HFFc6 (cell line): ENCODE results near the gene GRIN3B. TPM values are rescaled to one million over a fixed set of nuclear protein-coding genes. Genes with fewer than 3 reads are reported as not detected.
A peak's percentile ranks its signal among the peaks of the same experiment; 100 is the strongest.

ENCODE experiments used
- DNase-seq: peaks from one replicate; pipeline ENCODE4 v3.0.0-alpha.2; 2018
- H3K27ac Mint-ChIP-seq: 2 replicates; pipeline ENCODE4 v1.8.0; 2020; ENCODE audit warnings: mild to moderate bottlenecking, mixed read lengths
- H3K27me3 Mint-ChIP-seq: 2 replicates; pipeline ENCODE4 v1.8.0; 2021; ENCODE audit warnings: mild to moderate bottlenecking, moderate library complexity, mixed read lengths; ENCODE audit not compliant: insufficient read depth
- H3K36me3 Mint-ChIP-seq: 2 replicates; pipeline ENCODE4 v1.8.0; 2021; ENCODE audit warnings: low read depth, mixed read lengths
- H3K4me1 Mint-ChIP-seq: 2 replicates; pipeline ENCODE4 v1.8.0; 2020; ENCODE audit warnings: low read depth, mixed read lengths
- H3K4me3 Mint-ChIP-seq: 2 replicates; pipeline ENCODE4 v1.8.0; 2020; ENCODE audit warnings: mild to moderate bottlenecking, moderate library complexity, mixed read lengths
- H3K9me3 Mint-ChIP-seq: 2 replicates; pipeline ENCODE4 v1.8.0; 2020; ENCODE audit warnings: mild to moderate bottlenecking, mixed read lengths
- total RNA-seq, 6 experiments: library from RNA; stranded (reverse); fragmentation: NEBNext Ultra II Directional; extraction: Animal tissue kit (Norgen Biotek cat#: 25700); gene quantifications; 2 replicates in 1 of 6; 3 replicates in 5 of 6; pipeline ENCODE4 v1.2.3, GENCODE V29; 2021
- TF ChIP-seq, protein P1 (sequence below): fragments of 200-600 bp; sonication (generic); IDR thresholded peaks from 2 replicates; pipeline ENCODE4 v1.5.0; 2021; ENCODE audit warnings: antibody characterized with exemption, mild to moderate bottlenecking

GRIN3B gene
- total RNA-seq, 6 experiments from 2014 or later: 0.34 to 0.66 (median 0.41) TPM

DNA sequence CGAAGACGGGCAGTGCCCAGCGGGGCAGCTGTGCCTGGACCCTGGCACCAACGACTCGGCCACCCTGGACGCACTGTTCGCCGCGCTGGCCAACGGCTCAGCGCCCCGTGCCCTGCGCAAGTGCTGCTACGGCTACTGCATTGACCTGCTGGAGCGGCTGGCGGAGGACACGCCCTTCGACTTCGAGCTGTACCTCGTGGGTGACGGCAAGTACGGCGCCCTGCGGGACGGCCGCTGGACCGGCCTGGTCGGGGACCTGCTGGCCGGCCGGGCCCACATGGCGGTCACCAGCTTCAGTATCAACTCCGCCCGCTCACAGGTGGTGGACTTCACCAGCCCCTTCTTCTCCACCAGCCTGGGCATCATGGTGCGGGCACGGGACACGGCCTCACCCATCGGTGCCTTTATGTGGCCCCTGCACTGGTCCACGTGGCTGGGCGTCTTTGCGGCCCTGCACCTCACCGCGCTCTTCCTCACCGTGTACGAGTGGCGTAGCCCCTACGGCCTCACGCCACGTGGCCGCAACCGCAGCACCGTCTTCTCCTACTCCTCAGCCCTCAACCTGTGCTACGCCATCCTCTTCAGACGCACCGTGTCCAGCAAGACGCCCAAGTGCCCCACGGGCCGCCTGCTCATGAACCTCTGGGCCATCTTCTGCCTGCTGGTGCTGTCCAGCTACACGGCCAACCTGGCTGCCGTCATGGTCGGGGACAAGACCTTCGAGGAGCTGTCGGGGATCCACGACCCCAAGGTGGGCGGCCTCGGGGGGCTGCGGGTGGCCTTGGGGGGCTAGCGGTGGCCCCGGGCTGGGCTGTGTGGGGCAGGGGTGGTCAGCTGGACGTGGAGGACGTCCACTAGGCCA lies 4.8 kb downstream of the GRIN3B start:
- TF ChIP-seq, protein P1, sequence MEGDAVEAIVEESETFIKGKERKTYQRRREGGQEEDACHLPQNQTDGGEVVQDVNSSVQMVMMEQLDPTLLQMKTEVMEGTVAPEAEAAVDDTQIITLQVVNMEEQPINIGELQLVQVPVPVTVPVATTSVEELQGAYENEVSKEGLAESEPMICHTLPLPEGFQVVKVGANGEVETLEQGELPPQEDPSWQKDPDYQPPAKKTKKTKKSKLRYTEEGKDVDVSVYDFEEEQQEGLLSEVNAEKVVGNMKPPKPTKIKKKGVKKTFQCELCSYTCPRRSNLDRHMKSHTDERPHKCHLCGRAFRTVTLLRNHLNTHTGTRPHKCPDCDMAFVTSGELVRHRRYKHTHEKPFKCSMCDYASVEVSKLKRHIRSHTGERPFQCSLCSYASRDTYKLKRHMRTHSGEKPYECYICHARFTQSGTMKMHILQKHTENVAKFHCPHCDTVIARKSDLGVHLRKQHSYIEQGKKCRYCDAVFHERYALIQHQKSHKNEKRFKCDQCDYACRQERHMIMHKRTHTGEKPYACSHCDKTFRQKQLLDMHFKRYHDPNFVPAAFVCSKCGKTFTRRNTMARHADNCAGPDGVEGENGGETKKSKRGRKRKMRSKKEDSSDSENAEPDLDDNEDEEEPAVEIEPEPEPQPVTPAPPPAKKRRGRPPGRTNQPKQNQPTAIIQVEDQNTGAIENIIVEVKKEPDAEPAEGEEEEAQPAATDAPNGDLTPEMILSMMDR: no peak
- no peak for DNase-seq
- Mint-ChIP-seq H3K27me3 (peaks cover 5% of the 10 kb centered on the region), H3K9me3 (peaks cover 4% of the 10 kb centered on the region; the same call in 1 of the 2 replicates), H3K27ac (no peak overlapping the region), H3K36me3 (no peaks in the 10 kb centered on the region), H3K4me3 (no peak overlapping the region), H3K4me1 (peaks cover 4% of the 10 kb centered on the region; the same call in 1 of the 2 replicates)

DNA sequence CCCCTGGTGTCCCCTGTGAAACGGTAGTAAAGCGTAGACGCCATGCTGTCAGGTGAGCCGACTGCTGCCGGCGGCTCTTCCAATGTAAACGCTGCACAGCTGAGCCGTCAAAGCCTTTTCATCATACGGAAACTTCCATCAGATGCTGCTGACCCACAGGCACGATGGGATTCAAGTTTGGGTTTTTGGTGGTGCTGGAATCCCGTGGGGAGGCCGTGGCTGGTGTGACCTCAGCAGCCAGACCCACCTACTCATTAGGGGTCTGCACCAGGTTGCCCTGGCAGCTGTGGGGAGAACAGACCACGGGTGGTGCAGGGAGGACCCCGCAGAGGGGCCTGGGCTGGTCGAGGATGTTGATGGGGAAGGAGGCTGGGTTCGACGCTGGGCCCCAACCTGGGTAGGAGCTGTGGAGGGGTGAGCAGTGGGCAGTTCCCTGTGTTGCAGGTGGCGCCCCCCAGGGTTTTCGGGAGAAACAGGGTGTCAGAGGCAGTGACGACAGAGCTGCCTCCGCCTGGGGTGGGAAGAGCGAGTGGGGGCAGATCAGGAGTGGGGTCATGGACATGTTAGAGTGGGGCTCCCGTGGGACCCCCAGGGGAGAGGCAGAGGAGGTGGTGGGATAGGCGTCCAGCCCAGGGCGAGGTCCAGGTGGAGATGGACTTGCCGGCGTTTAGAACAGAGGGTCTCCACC lies 6.6 kb downstream of the GRIN3B start:
- no peak for DNase-seq
- Mint-ChIP-seq H3K27me3 (peaks cover 5% of the 10 kb centered on the region), H3K4me3 (no peak overlapping the region), H3K9me3 (peaks cover 4% of the 10 kb centered on the region; the same call in 1 of the 2 replicates), H3K36me3 (no peaks in the 10 kb centered on the region), H3K4me1 (peaks cover 5% of the 10 kb centered on the region; the same call in 1 of the 2 replicates), H3K27ac (no peak overlapping the region)
- TF ChIP-seq, protein P1: no peak; the same call in 1 of the 2 replicates

- no peak for DNase-seq
- Mint-ChIP-seq H3K36me3 (no peaks in the 10 kb centered on the region), H3K4me1 (peaks cover 5% of the 10 kb centered on the region; the same call in 1 of the 2 replicates), H3K27me3 (peaks cover 5% of the 10 kb centered on the region), H3K27ac (no peak overlapping the region), H3K4me3 (no peak overlapping the region), H3K9me3 (peaks cover 4% of the 10 kb centered on the region; the same call in 1 of the 2 replicates)
- TF ChIP-seq, protein P1: no peak
These were observed 7.4 kb downstream of the GRIN3B start for GRCh38 chr19:1007399-1008251.

GRCh38 chr19:1008268-1009040 lies 8.2 kb downstream of the GRIN3B start:
- peaks cover 5% of the 10 kb centered on the region for H3K27me3 Mint-ChIP-seq
- TF ChIP-seq, protein P1: no peak
- DNase-seq: no peak
- peak overlapping the region; percentile 33; the same call in 1 of the 2 replicates for H3K27ac Mint-ChIP-seq
- H3K36me3 Mint-ChIP-seq: no peaks in the 10 kb centered on the region
- peaks cover 4% of the 10 kb centered on the region; the same call in 1 of the 2 replicates for H3K9me3 Mint-ChIP-seq
- H3K4me1 Mint-ChIP-seq: peaks cover 5% of the 10 kb centered on the region; the same call in 1 of the 2 replicates
- H3K4me3 Mint-ChIP-seq: peak overlapping the region; percentile 26; the same call in 1 of the 2 replicates
